RPMI7951 (cell line): ENCODE data around the gene ADORA1. TPM values are rescaled to one million over a fixed set of nuclear protein-coding genes. Genes with fewer than 3 reads are reported as not detected.

Experiments
- DNase-seq: peaks from one replicate; pipeline ENCODE4 v3.0.0-alpha.2; 2012; ENCODE audit warnings: low read depth
- total RNA-seq: library from RNA; depleted of rRNA; stranded (reverse); fragments of >200 nt; shearing (Covaris generic); gene quantifications from 2 replicates; pipeline ENCODE4 v1.2.3, GENCODE V29; 2014

ADORA1 gene
- total RNA-seq, 1 experiment from 2014 or later = 15.0 TPM

DNA sequence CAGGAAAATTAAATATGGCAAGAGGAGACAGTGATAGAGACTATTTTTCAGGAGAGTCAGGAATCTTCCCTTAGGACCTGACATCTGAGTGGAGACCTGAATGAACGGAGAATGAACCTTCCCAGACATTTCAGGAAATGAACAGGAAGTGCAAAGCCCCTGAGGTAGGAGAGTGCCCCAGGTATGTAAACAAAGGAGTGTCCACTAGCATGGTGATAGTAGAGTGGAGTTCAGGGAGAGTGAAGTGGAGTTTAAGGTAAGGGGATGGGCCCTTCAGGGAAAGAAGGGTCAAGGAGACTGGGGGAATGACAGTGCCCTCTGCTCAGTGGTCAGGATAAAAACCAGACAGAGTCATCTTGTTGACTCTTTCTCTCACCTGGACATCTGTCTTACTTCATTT is 28.8 kb downstream of the ADORA1 start:
- DNase-seq = no peak

DNA sequence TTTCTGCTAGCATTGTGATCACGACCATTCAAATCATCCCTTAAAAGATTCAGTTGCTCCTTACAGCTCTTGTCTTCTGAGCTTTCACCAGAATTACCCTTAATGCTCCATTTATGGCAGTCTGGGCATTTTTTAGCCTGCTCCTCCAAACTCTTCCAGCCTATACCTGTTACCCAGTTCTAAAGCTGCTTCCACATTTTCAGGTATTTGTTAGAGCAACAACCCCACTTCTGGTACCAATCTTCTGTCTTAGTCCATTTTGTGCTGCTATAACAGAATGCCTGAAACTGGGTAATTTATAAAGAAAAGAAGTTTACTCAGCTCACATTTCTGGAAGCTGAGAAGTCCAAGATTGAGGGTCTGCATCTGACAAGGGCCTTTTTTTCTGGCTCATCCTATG is 30.9 kb downstream of the ADORA1 start:
- no peak for DNase-seq

DNA sequence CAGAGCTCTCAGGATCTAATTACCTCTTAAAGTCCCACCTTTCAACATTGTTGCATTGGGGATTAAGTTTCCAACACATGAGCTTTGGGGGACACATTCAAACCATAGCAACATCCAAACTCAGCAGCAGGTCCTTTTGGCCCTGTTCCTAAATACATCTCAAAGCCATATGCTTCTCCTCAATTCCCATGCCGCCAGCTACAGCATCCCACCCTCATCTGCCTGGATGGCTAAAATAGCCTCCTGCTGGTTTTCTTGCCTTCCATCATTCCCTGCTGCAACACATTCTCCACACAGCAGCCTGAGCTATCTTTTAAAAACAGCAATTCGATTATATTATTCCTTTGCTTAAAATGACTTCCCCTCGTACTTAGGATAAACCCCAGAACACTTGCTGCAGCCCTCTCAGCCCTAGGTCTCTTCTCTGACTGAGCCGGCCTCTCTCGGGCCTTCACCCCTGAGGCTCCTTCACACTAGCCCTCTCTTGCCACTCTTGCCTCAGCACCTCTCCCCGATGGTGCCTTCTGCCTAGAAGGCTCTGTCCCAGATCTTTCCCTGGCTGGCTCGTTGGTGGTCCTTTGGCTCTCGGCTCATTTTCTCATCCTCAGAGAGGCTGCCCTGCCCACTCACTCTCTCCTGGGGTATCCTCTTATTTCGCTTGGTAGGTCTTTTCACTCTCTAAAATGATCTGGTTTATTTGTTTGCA is 31.6 kb downstream of the ADORA1 start:
- DNase-seq = no peak

DNA sequence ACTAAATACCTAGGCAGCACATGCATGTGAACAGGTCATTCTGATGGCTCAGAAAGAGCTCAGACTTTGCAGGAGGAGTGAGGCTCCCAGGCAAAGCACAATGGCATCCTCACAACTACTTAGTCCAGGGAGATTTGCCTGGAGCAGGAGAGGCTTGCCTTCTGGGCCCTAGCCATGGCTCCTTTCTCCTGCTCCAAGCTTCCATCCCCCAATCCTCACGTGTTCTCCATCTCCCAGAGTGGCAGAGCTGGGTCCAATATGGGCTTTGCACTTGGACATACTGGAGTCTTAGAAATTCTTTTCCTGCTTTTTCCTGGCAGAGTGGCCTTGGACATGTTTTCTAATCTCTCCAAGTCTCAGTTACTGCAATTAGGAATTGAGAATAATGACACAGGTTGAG is 32.3 kb downstream of the ADORA1 start:
- DNase-seq = no peak

DNA sequence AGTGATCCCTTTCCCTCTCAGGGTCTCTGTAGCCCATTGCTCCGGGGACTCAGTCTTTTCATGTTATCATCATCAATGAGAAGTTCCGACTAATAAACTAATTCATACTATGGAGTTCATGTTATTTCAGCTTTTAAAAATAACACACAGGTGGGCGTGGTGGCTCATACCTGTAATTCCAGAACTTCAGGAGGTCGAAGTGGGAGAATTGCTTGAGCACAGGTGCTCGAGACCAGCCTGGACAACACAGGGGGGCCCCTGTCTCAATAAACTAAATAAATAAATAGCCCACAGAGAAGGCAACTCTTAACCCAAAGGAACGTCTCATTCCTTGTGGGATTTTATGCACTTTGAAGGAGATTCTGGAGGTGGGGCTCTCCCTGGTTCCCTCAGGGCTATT is 33.6 kb downstream of the ADORA1 start:
- no peak for DNase-seq

DNA sequence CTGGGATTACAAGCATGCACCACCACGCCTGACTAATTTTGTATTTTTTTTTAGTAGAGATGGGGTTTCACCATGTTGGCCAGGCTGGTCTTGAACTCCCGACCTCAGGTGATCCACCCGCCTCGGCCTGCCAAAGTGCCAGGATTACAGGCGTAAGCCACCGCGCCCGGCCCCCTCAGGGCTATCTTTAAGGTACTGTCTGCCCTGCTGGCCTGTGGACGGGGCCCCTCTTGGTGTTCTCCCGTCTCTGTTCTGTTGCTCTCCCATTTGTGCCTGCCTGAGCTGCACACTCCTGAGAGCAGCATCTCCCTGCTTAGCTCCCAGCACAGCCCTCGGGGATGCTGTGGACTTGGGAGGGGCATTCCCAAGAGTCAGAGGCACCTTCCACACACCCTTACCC is 34.2 kb downstream of the ADORA1 start:
- no peak for DNase-seq

DNA sequence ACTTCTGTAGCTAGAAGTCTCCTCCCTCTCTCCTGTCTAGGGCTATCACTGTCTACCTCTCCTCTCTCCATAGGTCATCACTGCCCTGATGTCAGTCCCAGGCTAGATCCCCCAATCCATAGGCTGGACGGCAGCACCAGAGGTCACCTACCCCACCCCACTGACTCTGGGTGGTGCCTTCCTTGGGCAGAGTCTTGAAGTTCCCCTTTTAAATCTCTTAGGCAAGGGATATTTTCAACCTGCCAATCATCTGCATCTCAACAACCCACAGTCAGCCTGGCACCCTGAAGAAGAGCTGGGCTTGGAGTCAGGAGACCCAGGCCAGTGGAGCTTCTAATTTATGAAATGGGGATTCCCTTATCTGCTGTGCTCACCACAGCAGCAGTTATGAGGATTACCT is 34.9 kb downstream of the ADORA1 start:
- no peak for DNase-seq

DNA sequence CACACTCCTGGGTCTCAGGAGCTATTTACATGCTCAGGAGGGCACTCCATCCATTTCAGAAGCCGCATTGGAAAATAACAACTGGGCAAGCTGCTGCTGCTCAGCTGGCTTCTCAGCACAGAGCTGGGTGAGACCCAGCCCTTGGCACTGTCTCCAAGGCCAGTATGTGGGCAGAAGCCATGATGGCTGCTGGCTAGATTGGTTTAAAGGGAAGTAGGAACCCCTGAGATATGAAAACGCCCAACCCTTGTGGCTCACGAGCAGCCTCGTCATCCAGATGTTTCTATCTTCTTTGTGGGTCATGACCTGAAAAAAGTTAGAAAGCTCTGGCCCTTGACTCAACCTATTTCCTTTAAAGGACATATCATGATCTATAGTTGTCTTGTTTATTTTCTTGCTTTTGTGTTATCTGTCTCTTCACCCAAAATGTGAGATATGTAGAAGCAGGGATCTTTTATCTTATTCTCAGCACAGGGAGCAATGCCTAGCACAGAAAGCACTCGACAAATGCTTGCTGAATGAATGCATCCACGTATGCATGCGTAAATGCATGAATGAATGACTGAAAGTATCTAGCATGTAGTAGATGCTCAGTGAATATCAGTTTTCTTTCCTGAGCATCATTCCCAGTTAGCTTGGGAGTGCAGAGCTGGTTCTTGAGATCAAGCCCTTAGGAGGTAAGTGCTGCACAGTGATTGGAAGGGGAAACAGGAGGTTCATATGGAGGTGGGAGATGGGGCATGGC is 36.5 kb downstream of the ADORA1 start:
- no peak for DNase-seq

DNA sequence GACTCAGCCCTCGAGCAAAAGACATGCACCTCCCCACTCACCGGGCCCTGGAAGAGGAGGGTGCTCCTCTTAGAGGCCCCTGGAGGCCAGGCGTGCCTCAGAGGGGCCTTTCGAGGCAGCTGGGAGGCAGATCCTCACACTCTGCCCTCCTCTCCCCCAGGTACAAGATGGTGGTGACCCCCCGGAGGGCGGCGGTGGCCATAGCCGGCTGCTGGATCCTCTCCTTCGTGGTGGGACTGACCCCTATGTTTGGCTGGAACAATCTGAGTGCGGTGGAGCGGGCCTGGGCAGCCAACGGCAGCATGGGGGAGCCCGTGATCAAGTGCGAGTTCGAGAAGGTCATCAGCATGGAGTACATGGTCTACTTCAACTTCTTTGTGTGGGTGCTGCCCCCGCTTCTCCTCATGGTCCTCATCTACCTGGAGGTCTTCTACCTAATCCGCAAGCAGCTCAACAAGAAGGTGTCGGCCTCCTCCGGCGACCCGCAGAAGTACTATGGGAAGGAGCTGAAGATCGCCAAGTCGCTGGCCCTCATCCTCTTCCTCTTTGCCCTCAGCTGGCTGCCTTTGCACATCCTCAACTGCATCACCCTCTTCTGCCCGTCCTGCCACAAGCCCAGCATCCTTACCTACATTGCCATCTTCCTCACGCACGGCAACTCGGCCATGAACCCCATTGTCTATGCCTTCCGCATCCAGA is 37.7 kb downstream of the ADORA1 start:
- no peak for DNase-seq

DNA sequence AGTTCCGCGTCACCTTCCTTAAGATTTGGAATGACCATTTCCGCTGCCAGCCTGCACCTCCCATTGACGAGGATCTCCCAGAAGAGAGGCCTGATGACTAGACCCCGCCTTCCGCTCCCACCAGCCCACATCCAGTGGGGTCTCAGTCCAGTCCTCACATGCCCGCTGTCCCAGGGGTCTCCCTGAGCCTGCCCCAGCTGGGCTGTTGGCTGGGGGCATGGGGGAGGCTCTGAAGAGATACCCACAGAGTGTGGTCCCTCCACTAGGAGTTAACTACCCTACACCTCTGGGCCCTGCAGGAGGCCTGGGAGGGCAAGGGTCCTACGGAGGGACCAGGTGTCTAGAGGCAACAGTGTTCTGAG is 38.3 kb downstream of the ADORA1 start:
- DNase-seq = no peak

DNA sequence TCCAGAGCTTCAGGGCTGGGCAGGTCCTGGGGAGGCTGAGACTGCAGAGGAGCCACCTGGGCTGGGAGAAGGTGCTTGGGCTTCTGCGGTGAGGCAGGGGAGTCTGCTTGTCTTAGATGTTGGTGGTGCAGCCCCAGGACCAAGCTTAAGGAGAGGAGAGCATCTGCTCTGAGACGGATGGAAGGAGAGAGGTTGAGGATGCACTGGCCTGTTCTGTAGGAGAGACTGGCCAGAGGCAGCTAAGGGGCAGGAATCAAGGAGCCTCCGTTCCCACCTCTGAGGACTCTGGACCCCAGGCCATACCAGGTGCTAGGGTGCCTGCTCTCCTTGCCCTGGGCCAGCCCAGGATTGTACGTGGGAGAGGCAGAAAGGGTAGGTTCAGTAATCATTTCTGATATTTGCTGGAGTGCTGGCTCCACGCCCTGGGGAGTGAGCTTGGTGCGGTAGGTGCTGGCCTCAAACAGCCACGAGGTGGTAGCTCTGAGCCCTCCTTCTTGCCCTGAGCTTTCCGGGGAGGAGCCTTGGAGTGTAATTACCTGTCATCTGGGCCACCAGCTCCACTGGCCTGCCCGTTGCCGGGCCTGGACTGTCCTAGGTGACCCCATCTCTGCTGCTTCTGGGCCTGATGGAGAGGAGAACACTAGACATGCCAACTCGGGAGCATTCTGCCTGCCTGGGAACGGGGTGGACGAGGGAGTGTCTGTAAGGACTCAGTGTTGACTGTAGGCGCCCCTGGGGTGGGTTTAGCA is 38.8 kb downstream of the ADORA1 start:
- DNase-seq = no peak

DNA sequence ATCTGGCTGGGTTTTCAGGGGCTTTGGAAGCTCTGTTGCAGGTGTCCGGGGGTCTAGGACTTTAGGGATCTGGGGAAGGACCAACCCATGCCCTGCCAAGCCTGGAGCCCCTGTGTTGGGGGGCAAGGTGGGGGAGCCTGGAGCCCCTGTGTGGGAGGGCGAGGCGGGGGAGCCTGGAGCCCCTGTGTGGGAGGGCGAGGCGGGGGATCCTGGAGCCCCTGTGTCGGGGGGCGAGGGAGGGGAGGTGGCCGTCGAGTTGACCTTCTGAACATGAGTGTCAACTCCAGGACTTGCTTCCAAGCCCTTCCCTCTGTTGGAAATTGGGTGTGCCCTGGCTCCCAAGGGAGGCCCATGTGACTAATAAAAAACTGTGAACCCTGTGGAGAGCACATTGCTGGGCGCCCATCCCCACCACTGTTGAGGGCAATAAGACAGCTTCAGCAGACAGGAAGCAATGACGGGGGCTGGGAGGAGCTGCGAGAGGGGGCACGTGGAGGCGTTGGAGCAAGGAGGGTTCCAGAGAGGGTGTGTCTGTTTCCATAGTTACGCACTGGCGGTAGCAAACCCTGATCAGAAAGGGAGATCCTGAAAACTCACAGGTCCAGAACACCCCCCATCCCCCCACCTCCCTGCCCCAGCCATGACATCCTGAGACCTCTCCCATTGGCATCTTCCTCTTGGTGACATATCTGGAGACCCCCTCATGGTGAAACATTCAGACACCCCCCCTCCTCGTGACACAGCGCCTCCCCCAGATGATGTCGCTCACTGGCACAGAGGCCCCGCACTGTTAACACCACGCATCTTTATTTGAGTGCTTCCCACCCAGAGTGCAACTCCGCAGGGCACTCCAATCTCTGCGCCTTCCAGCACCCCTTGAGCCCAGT is 39.7 kb downstream of the ADORA1 start:
- no peak for DNase-seq

DNA sequence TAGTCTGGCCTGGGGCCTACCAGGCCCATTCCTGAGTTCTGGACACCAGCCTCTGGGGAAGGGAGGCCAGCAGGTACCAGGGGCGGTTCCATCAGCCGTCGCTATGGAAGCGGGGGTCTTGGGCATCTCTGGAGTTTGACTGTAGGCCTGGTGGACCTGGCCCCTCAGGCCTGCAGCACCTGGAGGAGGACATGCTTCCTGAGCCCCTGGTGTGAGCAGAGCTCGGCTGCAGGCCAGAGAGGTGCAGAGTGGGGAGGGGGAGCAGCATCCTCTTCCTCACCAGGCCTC is 40.3 kb downstream of the ADORA1 start:
- DNase-seq = no peak

DNA sequence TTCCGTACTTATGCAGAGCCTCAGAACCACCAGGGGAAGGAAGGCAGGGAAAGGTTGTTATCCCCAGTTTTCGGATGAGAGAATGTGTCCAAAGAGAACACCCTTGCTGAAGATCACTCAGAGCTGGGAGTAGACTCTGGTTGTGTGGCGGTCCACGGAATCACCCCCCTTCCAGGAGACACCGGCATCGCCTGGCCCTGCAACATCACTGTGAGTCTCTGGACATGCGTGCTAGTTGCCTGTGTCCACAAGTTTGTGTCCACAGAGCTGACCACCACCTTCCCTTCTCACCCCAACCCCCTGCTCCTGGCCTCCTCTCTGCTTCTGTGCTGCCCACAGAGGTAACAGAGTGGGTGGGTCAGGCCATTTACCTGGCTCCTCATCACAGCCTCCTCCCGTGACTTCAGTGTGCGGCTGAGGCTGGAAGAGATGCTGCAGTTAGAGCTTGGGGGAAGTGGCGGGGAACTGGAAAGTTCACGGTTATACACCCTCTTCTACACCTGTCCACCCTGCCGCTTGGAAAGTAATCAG is 40.8 kb downstream of the ADORA1 start:
- no peak for DNase-seq

DNA sequence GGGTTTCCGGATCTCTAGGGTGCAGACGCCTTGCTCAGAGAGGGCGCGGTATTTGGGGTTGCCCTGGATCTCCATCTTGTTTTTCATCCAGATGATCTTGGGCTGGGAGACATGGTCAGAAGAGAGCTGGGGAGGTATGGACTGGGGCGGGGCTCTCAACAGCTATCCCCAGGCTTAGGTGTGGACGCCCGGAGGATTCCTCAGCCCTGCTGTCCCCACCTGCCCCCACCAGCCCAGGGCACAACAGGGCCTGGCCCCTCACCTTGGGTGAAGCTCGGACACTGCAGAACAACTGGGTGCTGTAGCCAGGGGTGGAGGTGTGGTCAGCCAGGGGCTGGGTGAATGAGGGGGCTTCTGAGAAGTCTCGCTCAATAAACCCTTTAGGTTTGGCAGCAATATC is 41.5 kb downstream of the ADORA1 start:
- DNase-seq = no peak

DNA sequence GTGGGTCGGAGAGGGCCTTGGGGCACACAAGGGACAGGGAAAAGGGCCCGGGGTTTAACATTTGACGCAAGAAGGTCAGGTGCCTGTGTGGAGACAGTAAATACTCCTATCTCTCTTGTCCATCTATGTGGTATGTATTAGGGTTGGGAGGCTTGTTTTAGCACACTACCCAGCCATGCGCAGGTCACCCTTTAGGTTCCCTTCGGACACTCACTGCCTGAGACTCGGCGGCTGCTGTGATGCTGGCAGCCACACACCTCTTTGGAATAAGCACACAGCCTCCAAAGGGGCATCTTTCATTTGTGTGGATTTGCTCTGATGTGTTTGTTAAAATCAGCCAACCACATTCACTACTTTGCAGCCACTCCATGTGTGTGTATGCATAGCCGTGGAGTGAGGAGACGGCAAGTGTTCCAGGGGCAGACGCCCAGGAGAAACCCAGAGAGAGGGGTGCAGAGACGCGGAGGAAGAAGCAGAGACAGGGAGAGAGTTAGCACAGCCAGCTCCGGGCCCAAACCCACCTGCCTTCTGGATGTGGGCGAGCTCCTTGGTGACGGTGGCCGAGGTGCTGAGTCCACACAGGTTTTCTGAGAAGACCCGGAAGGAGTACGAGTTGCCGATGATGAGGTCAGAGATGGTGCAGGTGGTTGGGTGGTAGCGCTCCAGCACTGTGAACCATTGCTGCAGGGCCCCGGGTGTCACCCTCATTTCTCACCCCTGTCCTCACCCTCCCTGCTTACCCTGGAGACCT is 42.4 kb downstream of the ADORA1 start:
- no peak for DNase-seq

DNA sequence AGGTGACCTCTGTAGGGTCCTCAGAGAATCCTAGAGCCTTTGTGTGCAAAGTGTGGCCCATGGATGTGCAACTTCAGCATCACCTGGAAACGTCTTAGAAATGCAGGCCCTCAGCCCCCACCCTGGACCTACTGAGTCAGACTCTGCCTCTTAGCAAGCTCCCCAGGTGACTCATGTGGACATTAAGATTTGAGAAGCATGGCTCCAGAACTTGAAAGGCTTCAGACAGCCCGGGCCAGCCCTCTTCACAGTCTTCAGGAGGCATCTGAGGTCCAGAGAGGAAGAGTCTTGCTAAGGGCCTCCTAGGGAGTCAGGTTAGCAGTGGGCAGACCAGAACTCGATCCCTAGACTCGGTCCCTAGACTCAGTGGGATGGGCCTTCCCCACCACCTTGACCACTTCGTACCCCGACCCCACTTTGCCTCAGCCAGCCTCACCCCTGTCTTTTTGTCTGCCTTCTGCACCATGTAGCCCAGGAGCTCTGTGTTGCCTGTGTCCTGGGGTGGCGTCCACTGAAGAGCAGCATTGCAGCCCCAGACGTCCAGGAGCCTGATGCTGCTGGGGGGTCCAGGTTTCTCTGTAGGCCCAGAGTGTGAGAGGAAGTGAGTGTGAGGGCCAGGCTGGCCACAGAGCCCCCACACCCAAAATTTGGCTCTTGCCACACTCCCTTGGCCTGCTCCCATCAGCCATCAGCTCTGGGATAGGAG is 43.3 kb downstream of the ADORA1 start:
- peak; percentile 18 for DNase-seq

DNA sequence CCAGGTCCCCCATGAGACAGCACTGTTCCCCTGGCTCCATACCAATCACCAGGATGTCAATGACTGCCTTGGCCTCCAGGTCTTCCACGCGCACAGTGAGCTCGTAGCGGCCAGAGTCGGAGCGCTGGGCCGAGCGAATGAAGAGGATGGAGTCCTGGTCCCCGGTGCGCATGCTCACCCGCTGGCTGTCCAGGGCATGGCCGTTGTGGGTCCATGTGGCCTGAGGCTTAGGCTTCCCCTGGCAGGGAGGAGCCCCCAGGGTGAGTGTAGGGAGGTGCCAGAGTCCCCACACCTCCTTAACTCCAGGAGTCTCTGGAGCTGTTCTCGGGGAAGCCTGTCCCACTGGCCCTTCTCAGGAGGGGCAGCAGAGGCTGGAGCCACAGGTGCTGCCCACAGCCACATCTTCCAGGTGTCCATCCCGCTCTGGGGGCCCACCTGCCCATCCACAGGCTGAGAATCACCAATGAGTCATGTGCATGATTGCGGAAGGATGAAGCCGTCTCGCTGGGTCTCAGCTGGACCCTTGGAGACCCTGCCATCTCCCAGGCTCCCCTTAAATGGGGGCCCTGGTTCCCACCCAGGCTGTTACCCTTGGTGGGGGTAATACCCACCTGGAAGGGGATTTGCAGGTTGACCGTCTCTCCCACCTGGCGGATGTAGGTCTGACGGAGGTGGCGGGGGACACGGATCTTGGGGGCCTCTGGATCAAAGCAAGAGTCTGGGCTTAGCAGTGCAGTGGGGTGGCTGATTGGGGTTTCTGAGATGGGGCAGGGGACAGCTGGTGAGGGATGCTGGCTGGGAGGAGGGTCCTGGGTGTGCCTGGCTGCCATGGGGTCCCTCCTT is 44.0 kb downstream of the ADORA1 start:
- DNase-seq = no peak
